ENCODE results near the gene EIF2S1. TPM values are rescaled to one million over a fixed set of nuclear protein-coding genes. Genes with fewer than 3 reads are reported as not detected.

Gene EIF2S1
- polyA plus RNA-seq, 1 experiment: 149 TPM

- TF ChIP-seq CTCF (IDR thresholded peaks at IDR 0.05; ENCODE audit: low read depth, low read length): no peak
- Histone ChIP-seq H3K27me3 (ENCODE audit: control insufficient read depth, insufficient read depth, low read length) (peaks cover 16% of the 10 kb centered on the region), H3K27ac (ENCODE audit: low read depth, low read length) (no peak overlapping the region), H3K4me3 (ENCODE audit: low read depth, low read length) (no peak overlapping the region), H3K9me3 (ENCODE audit: control insufficient read depth, insufficient read depth, low read length) (no peaks in the 10 kb centered on the region)
- POLR2A ChIA-PET: no interaction called here
- DNase-seq (ENCODE audit: low read depth, low spot score): no peak
- CTCF ChIA-PET: interaction anchor here (1.0 to 5.8 kb wide), 4 partner anchors 12 to 275 kb away, joined by 5 to 114 read pairs (median 10); no protein-coding TSS in a partner anchor
Observed at GRCh38 chr14:67429510-67430205, 69.5 kb downstream of the EIF2S1 start.

- no peak for TF ChIP-seq CTCF (IDR thresholded peaks at IDR 0.05; ENCODE audit: low read depth, low read length)
- H3K27me3 ChIP-seq (ENCODE audit: control insufficient read depth, insufficient read depth, low read length): peaks cover 27% of the 10 kb centered on the region
- H3K27ac ChIP-seq (ENCODE audit: low read depth, low read length): no peak overlapping the region
- no peak overlapping the region for H3K4me3 ChIP-seq (ENCODE audit: low read depth, low read length)
- POLR2A ChIA-PET: no interaction called here
- CTCF ChIA-PET: interaction anchor here (1.6 to 2.0 kb wide), 2 partner anchors 139 to 152 kb away, joined by 4 to 9 read pairs; no protein-coding TSS in a partner anchor
- no peak for DNase-seq (ENCODE audit: low read depth, low spot score)
- H3K9me3 ChIP-seq (ENCODE audit: control insufficient read depth, insufficient read depth, low read length): no peaks in the 10 kb centered on the region
Observed at GRCh38 chr14:67432050-67432564, 72.0 kb downstream of the EIF2S1 start.

GRCh38 chr14:67435603-67436002 is 75.5 kb downstream of the EIF2S1 start:
- no peak for DNase-seq (ENCODE audit: low read depth, low spot score)
- no peak overlapping the region for H3K4me3 ChIP-seq (ENCODE audit: low read depth, low read length)
- TF ChIP-seq CTCF (IDR thresholded peaks at IDR 0.05; ENCODE audit: low read depth, low read length): no peak
- POLR2A ChIA-PET: interaction anchor here (0.6 kb wide), 1 partner anchor 87 kb away, joined by 6 read pairs; no protein-coding TSS in a partner anchor
- H3K27me3 ChIP-seq (ENCODE audit: control insufficient read depth, insufficient read depth, low read length): peaks cover 27% of the 10 kb centered on the region
- CTCF ChIA-PET: interaction anchor here (0.9 kb wide), 2 partner anchors 8 to 135 kb away, joined by 3 read pairs; no protein-coding TSS in a partner anchor
- no peak overlapping the region for H3K27ac ChIP-seq (ENCODE audit: low read depth, low read length)
- no peaks in the 10 kb centered on the region for H3K9me3 ChIP-seq (ENCODE audit: control insufficient read depth, insufficient read depth, low read length)

Small RNA genes within 50 kb of the gene (small RNA-seq; reads per million reads assigned to genes)
- gene RF00019 (ENCODE audit: insufficient read length, low read depth): not detected

Other genes starting within 250 kb of the EIF2S1 start
- 0.06 TPM in 1 of 2 replicates, not detected in the other for gene GARIN2, start 170.9 kb upstream of the EIF2S1 start, polyA plus RNA-seq (2011; rRNA removed)
- gene PALS1, start 118.9 kb upstream of the EIF2S1 start, polyA plus RNA-seq (2011; rRNA removed): 21.7 and 31.1 TPM in 2 replicates
- gene ATP6V1D, start 524 bp upstream of the EIF2S1 start, polyA plus RNA-seq (2011; rRNA removed): 86.4 and 107 TPM in 2 replicates
- gene PLEK2, start 51.8 kb downstream of the EIF2S1 start, polyA plus RNA-seq (2011; rRNA removed): 1.5 and 1.6 TPM in 2 replicates
- gene TMEM229B, start 128.4 kb downstream of the EIF2S1 start, polyA plus RNA-seq (2011; rRNA removed): 0.05 and 0.07 TPM in 2 replicates
- 0.15 and 0.19 TPM in 2 replicates for gene PLEKHH1, start 173.0 kb downstream of the EIF2S1 start, polyA plus RNA-seq (2011; rRNA removed)
- gene PIGH, start 239.9 kb downstream of the EIF2S1 start, polyA plus RNA-seq (2011; rRNA removed): 16.0 and 17.6 TPM in 2 replicates

All from AG04450 (cell line).